HFF-Myc (cell line): ENCODE measurements around the gene TMEM31.
"Not testable (repeated sequence)": the region's sequence is repeated elsewhere in the genome, so short reads cannot be mapped to it uniquely, and the experiment has no call there.

Experiments
- DNase-seq: peaks from one replicate; pipeline ENCODE4 v3.0.0-alpha.2; 2011; ENCODE audit warnings: low read depth; ENCODE audit errors: extremely low read depth
- H3K4me3 ChIP-seq: replicated peaks from 2 replicates; pipeline ENCODE4 v1.5.1; 2011; ENCODE audit warnings: low read depth, mild to moderate bottlenecking, control low read depth, low read length
- CTCF ChIP-seq: IDR thresholded peaks from 2 replicates; pipeline ENCODE4 v1.5.1; 2012; ENCODE audit warnings: mild to moderate bottlenecking, low read depth, low read length, control low read depth; ENCODE audit errors: missing control alignments

TMEM31 gene

GRCh38 chrX:103754401-103754800, 43.7 kb downstream of the TMEM31 start:
- TF ChIP-seq CTCF = no peak
- H3K4me3 ChIP-seq = no peak overlapping the region
- DNase-seq = no peak

DNA sequence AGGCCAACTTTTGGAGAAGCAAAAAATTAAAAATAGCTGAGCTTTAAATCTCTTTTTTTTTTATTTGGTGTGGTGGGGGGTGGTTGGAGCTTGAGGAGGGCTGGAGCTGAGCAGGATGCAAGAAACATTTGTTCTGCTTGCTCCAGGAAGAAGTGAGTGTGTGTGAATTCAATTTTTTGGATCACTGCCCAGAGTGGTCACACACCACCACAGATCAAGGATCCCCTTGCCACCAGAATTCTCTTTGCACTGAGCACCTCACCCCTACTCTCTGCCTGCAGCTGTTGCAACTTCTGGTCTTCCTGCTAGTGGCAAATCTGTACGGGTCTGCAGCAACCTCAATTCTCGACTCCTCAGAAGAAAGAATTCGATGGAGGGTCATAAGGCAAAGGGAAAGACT, 46.0 kb downstream of the TMEM31 start:
- DNase-seq = no peak
- TF ChIP-seq CTCF = no peak
- H3K4me3 ChIP-seq = no peak overlapping the region

- DNase-seq = no peak
- TF ChIP-seq CTCF = no peak
These were observed 47.8 kb downstream of the TMEM31 start for GRCh38 chrX:103758555-103758954.

GRCh38 chrX:103763541-103763940, 52.8 kb downstream of the TMEM31 start:
- not testable (repeated sequence) for H3K4me3 ChIP-seq, DNase-seq

More at GRCh38 chrX:103758555-103758954, 47.8 kb downstream of the TMEM31 start:
- H3K4me3 ChIP-seq = no peak overlapping the region
